ENCODE results near the gene NAGK. TPM values are rescaled to one million over a fixed set of nuclear protein-coding genes. Genes with fewer than 3 reads are reported as not detected.
"Not testable (repeated sequence)": the region's sequence is repeated elsewhere in the genome, so short reads cannot be mapped to it uniquely, and the experiment has no call there.

Gene NAGK
- polyA plus RNA-seq, 4 donors = 70.0 to 106 (median 84.9) TPM

- DNase-seq (ENCODE audit: low read depth in 4 of 4, low spot score in 3 of 4) = no peak
Observed at GRCh38 chr2:71102981-71103681, 34.7 kb downstream of the NAGK start.

GRCh38 chr2:71103809-71104208 is 35.4 kb downstream of the NAGK start:
- DNase-seq (ENCODE audit: low read depth in 4 of 4, low spot score in 3 of 4) = no peak

GRCh38 chr2:71106463-71106862 is 38.0 kb downstream of the NAGK start:
- DNase-seq (ENCODE audit: low read depth in 4 of 4, low spot score in 3 of 4) = not testable (repeated sequence)

GRCh38 chr2:71108091-71108490 is 39.6 kb downstream of the NAGK start:
- DNase-seq (ENCODE audit: low read depth in 4 of 4, low spot score in 3 of 4) = no peak

GRCh38 chr2:71113843-71114242 is 45.4 kb downstream of the NAGK start:
- no peak for DNase-seq (ENCODE audit: low read depth in 4 of 4, low spot score in 3 of 4)

GRCh38 chr2:71117063-71117462 is 48.6 kb downstream of the NAGK start:
- DNase-seq (ENCODE audit: low read depth in 4 of 4, low spot score in 3 of 4) = no peak

GRCh38 chr2:71120195-71120594 is 51.7 kb downstream of the NAGK start:
- DNase-seq (ENCODE audit: low read depth in 4 of 4, low spot score in 3 of 4) = no peak

GRCh38 chr2:71121479-71121878 is 53.0 kb downstream of the NAGK start:
- DNase-seq (ENCODE audit: low read depth in 4 of 4, low spot score in 3 of 4) = no peak

- DNase-seq (ENCODE audit: low read depth in 4 of 4, low spot score in 3 of 4) = no peak
Observed at GRCh38 chr2:71122387-71123298, 54.2 kb downstream of the NAGK start.

- no peak for DNase-seq (ENCODE audit: low read depth in 4 of 4, low spot score in 3 of 4)
Observed at GRCh38 chr2:71125506-71126294, 57.3 kb downstream of the NAGK start.

GRCh38 chr2:71126957-71127356 is 58.5 kb downstream of the NAGK start:
- DNase-seq (ENCODE audit: low read depth in 4 of 4, low spot score in 3 of 4) = no peak

Other genes starting within 250 kb of the NAGK start
- under 1 TPM in 3 of 4 donors, not detected in 1; 0.07 to 0.15 (median 0.09) TPM for gene CLEC4F, start 248.0 kb upstream of the NAGK start, polyA plus RNA-seq (ENCODE audit: insufficient read length in 4 of 4)
- gene CD207, start 232.8 kb upstream of the NAGK start, polyA plus RNA-seq (ENCODE audit: insufficient read length in 4 of 4) = under 1 TPM in 3 of 4 donors, not detected in 1; 0.09 to 0.14 (median 0.10) TPM
- 1 to 10 TPM in 1 of 4 donors, under 1 TPM in 1, not detected in 2; 0.75 to 1.6 TPM for gene VAX2, start 168.1 kb upstream of the NAGK start, polyA plus RNA-seq (ENCODE audit: insufficient read length in 4 of 4)
- 10 to 100 TPM in 3 of 4 donors, 1 to 10 TPM in 1; 1.5 to 80.6 (median 64.2) TPM for gene ATP6V1B1, start 132.7 kb upstream of the NAGK start, polyA plus RNA-seq (ENCODE audit: insufficient read length in 4 of 4)
- 1 to 10 TPM; 1.0 to 1.8 (median 1.3) TPM for gene ANKRD53, start 90.0 kb upstream of the NAGK start, polyA plus RNA-seq (ENCODE audit: insufficient read length in 4 of 4)
- 10 to 100 TPM; 50.2 to 64.0 (median 53.8) TPM for gene TEX261, start 73.8 kb upstream of the NAGK start, polyA plus RNA-seq (ENCODE audit: insufficient read length in 4 of 4)
- 10 to 100 TPM; 22.3 to 25.5 (median 22.7) TPM for gene MCEE, start 61.6 kb downstream of the NAGK start, polyA plus RNA-seq (ENCODE audit: insufficient read length in 4 of 4)
- gene MPHOSPH10, start 62.0 kb downstream of the NAGK start, polyA plus RNA-seq (ENCODE audit: insufficient read length in 4 of 4) = 10 to 100 TPM; 42.6 to 55.5 (median 46.5) TPM
- gene PAIP2B, start 158.5 kb downstream of the NAGK start, polyA plus RNA-seq (ENCODE audit: insufficient read length in 4 of 4) = 10 to 100 TPM in 3 of 4 donors, 1 to 10 TPM in 1; 6.5 to 20.5 (median 18.4) TPM

Measured in left renal pelvis (tissue), 4 donors.